Activated naive CD8-positive, alpha-beta T cell (primary cell): ENCODE data around the gene BMP8B.

ENCODE experiments used
- H3K27ac Mint-ChIP-seq: one replicate; pipeline ENCODE4 v1.8.0; 2021; ENCODE audit warnings: mixed read lengths
- H3K27me3 Mint-ChIP-seq: one replicate; pipeline ENCODE4 v1.8.0; 2021; ENCODE audit warnings: mixed read lengths
- H3K36me3 Mint-ChIP-seq: one replicate; pipeline ENCODE4 v1.8.0; 2021; ENCODE audit warnings: mixed read lengths
- H3K4me1 Mint-ChIP-seq: one replicate; pipeline ENCODE4 v1.8.0; 2021; ENCODE audit warnings: low read depth, mixed read lengths
- H3K4me3 Mint-ChIP-seq: one replicate; pipeline ENCODE4 v1.8.0; 2021; ENCODE audit warnings: mild to moderate bottlenecking, mixed read lengths
- H3K9me3 Mint-ChIP-seq: one replicate; pipeline ENCODE4 v1.8.0; 2021; ENCODE audit warnings: low read depth, mixed read lengths

Gene BMP8B

GRCh38 chr1:39760074-39761008 is 28.3 kb downstream of the BMP8B start:
- H3K9me3 Mint-ChIP-seq: no peaks in the 10 kb centered on the region
- H3K27me3 Mint-ChIP-seq: no peaks in the 10 kb centered on the region
- H3K4me3 Mint-ChIP-seq: no peak overlapping the region
- no peaks in the 10 kb centered on the region for H3K36me3 Mint-ChIP-seq
- no peaks in the 10 kb centered on the region for H3K4me1 Mint-ChIP-seq
- no peak overlapping the region for H3K27ac Mint-ChIP-seq

- Mint-ChIP-seq H3K4me3 (no peak overlapping the region), H3K27ac (no peak overlapping the region), H3K36me3 (no peaks in the 10 kb centered on the region), H3K9me3 (no peaks in the 10 kb centered on the region), H3K27me3 (no peaks in the 10 kb centered on the region), H3K4me1 (no peaks in the 10 kb centered on the region)
Measured at GRCh38 chr1:39759436-39759726, 29.3 kb downstream of the BMP8B start.

- Mint-ChIP-seq H3K27me3 (no peaks in the 10 kb centered on the region), H3K36me3 (no peaks in the 10 kb centered on the region), H3K9me3 (no peaks in the 10 kb centered on the region), H3K4me1 (no peaks in the 10 kb centered on the region), H3K27ac (no peak overlapping the region), H3K4me3 (no peak overlapping the region)
Measured at GRCh38 chr1:39758556-39759435, 29.9 kb downstream of the BMP8B start.

- H3K4me3 Mint-ChIP-seq: no peak overlapping the region
- H3K27me3 Mint-ChIP-seq: no peaks in the 10 kb centered on the region
- H3K36me3 Mint-ChIP-seq: no peaks in the 10 kb centered on the region
- no peak overlapping the region for H3K27ac Mint-ChIP-seq
- H3K9me3 Mint-ChIP-seq: no peaks in the 10 kb centered on the region
- no peaks in the 10 kb centered on the region for H3K4me1 Mint-ChIP-seq
Measured at GRCh38 chr1:39757501-39757900, 31.2 kb downstream of the BMP8B start.

GRCh38 chr1:39755965-39756659 is 32.6 kb downstream of the BMP8B start:
- no peaks in the 10 kb centered on the region for H3K9me3 Mint-ChIP-seq
- H3K4me3 Mint-ChIP-seq: no peak overlapping the region
- no peaks in the 10 kb centered on the region for H3K4me1 Mint-ChIP-seq
- no peaks in the 10 kb centered on the region for H3K27me3 Mint-ChIP-seq
- H3K27ac Mint-ChIP-seq: peak overlapping the region; percentile 50
- H3K36me3 Mint-ChIP-seq: peaks cover 3% of the 10 kb centered on the region

GRCh38 chr1:39754906-39755504 is 33.7 kb downstream of the BMP8B start:
- Mint-ChIP-seq H3K27ac (no peak overlapping the region), H3K9me3 (no peaks in the 10 kb centered on the region), H3K4me1 (no peaks in the 10 kb centered on the region), H3K4me3 (no peak overlapping the region), H3K27me3 (no peaks in the 10 kb centered on the region), H3K36me3 (peaks cover 8% of the 10 kb centered on the region)

- H3K4me1 Mint-ChIP-seq: no peaks in the 10 kb centered on the region
- no peak overlapping the region for H3K27ac Mint-ChIP-seq
- no peaks in the 10 kb centered on the region for H3K9me3 Mint-ChIP-seq
- no peaks in the 10 kb centered on the region for H3K27me3 Mint-ChIP-seq
- no peak overlapping the region for H3K4me3 Mint-ChIP-seq
- peaks cover 12% of the 10 kb centered on the region for H3K36me3 Mint-ChIP-seq
Measured at GRCh38 chr1:39754026-39754570, 34.6 kb downstream of the BMP8B start.

- Mint-ChIP-seq H3K27me3 (no peaks in the 10 kb centered on the region), H3K27ac (no peak overlapping the region), H3K4me3 (no peak overlapping the region), H3K4me1 (no peaks in the 10 kb centered on the region), H3K36me3 (peaks cover 12% of the 10 kb centered on the region), H3K9me3 (no peaks in the 10 kb centered on the region)
Measured at GRCh38 chr1:39753132-39754025, 35.3 kb downstream of the BMP8B start.

- Mint-ChIP-seq H3K36me3 (peaks cover 12% of the 10 kb centered on the region), H3K27ac (no peak overlapping the region), H3K27me3 (no peaks in the 10 kb centered on the region), H3K9me3 (no peaks in the 10 kb centered on the region), H3K4me3 (no peak overlapping the region), H3K4me1 (peaks cover 1% of the 10 kb centered on the region)
Measured at GRCh38 chr1:39752703-39753102, 36.0 kb downstream of the BMP8B start.

- Mint-ChIP-seq H3K4me3 (no peak overlapping the region), H3K9me3 (no peaks in the 10 kb centered on the region), H3K36me3 (peaks cover 12% of the 10 kb centered on the region), H3K27me3 (no peaks in the 10 kb centered on the region), H3K4me1 (peaks cover 7% of the 10 kb centered on the region), H3K27ac (no peak overlapping the region)
Measured at GRCh38 chr1:39751595-39751994, 37.1 kb downstream of the BMP8B start.

- peaks cover 19% of the 10 kb centered on the region for H3K36me3 Mint-ChIP-seq
- H3K27ac Mint-ChIP-seq: no peak overlapping the region
- H3K27me3 Mint-ChIP-seq: no peaks in the 10 kb centered on the region
- no peak overlapping the region for H3K4me3 Mint-ChIP-seq
- no peaks in the 10 kb centered on the region for H3K9me3 Mint-ChIP-seq
- peaks cover 18% of the 10 kb centered on the region for H3K4me1 Mint-ChIP-seq
Measured at GRCh38 chr1:39745016-39745670, 43.5 kb downstream of the BMP8B start.

GRCh38 chr1:39738622-39739366 is 49.9 kb downstream of the BMP8B start, which contains the start of gene PPIE:
TSS of gene PPIE (plus strand) at chr1:39738882. CDS start at chr1:39738901, 19 bp downstream.
- peaks cover 15% of the 10 kb centered on the region for H3K36me3 Mint-ChIP-seq
- peak within 1 kb of the TSS; percentile 93 for H3K27ac Mint-ChIP-seq
- H3K9me3 Mint-ChIP-seq: no peaks in the 10 kb centered on the region
- peak within 1 kb of the TSS; percentile 97 for H3K4me3 Mint-ChIP-seq
- peaks cover 10% of the 10 kb centered on the region for H3K27me3 Mint-ChIP-seq
- peaks cover 25% of the 10 kb centered on the region for H3K4me1 Mint-ChIP-seq
